GM20000 (cell line): ENCODE results near the gene SERPINE1.

Experiments
- DNase-seq: peaks from one replicate; pipeline ENCODE4 v3.0.0; 2012; ENCODE audit warnings: low spot score
- CTCF ChIP-seq: IDR thresholded peaks from 2 replicates; pipeline ENCODE4 v1.5.1; 2012; ENCODE audit warnings: mild to moderate bottlenecking, control low read depth; ENCODE audit errors: extremely low read depth, missing control alignments

Gene SERPINE1

DNA sequence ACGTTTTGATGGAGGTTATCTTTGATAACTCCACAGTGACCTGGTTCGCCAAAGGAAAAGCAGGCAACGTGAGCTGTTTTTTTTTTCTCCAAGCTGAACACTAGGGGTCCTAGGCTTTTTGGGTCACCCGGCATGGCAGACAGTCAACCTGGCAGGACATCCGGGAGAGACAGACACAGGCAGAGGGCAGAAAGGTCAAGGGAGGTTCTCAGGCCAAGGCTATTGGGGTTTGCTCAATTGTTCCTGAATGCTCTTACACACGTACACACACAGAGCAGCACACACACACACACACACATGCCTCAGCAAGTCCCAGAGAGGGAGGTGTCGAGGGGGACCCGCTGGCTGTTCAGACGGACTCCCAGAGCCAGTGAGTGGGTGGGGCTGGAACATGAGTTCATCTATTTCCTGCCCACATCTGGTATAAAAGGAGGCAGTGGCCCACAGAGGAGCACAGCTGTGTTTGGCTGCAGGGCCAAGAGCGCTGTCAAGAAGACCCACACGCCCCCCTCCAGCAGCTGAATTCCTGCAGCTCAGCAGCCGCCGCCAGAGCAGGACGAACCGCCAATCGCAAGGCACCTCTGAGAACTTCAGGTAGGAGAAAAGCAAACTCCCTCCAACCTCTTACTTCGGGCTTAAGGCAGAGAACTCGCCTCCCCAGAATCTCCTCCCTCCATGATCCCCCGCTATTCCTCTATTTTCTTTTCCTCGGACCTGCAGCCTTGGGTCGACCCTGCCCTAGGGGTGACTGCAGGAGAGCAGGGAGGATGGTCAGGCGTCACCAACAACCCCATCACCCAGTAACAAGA is at the start of gene SERPINE1:
Gene SERPINE1 (plus strand): TSS at position 454 of the 809 bp plus-strand sequence. CDS start 1,290 bp downstream, outside the sequence.
- DNase-seq = peak; percentile 76
- TF ChIP-seq CTCF = no peak

DNA sequence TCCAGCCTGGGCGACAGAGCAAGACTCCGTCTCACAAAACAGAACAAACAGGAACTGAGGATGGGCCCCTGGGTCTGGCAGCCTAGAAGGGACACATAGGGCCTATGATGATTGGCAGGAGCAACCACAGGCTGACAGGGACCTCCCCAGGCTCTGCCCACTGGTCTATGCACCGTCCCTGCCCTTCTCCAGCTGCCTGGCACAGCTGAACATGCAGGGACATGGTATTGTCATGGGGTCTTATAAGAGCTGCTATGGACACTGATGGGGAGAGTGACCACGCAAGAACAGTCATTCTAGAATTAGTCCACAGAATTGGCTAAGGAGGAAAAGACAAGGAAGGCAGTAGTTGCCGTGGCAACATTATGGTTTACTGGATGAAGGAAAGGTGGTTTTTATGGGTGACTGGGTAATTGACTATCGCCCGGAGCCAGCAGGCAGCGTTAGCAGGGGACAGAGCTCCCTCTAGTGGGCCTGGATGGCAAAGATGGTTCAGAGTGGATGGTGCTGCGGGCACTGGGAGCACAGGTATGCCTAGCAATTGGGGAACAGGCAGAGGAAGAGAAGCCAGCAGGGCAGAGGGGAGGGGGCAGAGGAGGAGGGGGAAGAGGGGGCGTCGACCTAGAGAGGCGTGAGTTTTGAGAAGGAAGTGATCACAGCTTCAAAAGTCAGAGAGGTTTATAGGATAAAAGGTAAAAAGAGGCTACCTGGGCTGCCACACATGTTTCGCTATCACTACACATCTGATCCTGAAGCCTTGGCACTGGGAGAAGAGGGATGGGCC is 49.4 kb upstream of the SERPINE1 start:
- TF ChIP-seq CTCF = peak; percentile 96
- peak; percentile 85 for DNase-seq

GRCh38 chr7:101081432-101081831 is 45.5 kb upstream of the SERPINE1 start:
- no peak for TF ChIP-seq CTCF
- DNase-seq = no peak

- TF ChIP-seq CTCF = no peak
- DNase-seq = no peak
Observed at GRCh38 chr7:101084865-101085161, 42.1 kb upstream of the SERPINE1 start.

- DNase-seq = peak; percentile 95
- TF ChIP-seq CTCF = no peak
Observed at GRCh38 chr7:101085162-101085964, 41.5 kb upstream of the SERPINE1 start, which contains the start of gene TRIM56. TSS of gene TRIM56 (plus strand) at chr7:101085481. CDS start at chr7:101087313, 1,832 bp downstream.

DNA sequence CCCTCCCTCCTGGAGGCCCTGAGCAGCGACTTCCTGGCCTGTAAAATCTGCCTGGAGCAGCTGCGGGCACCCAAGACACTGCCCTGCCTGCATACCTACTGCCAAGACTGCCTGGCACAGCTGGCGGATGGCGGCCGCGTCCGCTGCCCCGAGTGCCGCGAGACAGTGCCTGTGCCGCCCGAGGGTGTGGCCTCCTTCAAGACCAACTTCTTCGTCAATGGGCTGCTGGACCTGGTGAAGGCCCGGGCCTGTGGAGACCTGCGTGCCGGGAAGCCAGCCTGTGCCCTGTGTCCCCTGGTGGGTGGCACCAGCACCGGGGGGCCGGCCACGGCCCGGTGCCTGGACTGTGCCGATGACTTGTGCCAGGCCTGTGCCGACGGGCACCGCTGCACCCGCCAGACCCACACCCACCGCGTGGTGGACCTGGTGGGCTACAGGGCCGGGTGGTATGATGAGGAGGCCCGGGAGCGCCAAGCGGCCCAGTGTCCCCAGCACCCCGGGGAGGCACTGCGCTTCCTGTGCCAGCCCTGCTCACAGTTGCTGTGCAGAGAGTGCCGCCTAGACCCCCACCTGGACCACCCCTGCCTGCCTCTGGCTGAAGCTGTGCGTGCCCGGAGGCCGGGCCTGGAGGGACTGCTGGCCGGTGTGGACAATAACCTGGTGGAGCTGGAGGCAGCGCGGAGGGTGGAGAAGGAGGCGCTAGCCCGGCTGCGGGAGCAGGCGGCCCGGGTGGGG is 39.4 kb upstream of the SERPINE1 start:
- no peak for TF ChIP-seq CTCF
- no peak for DNase-seq
